Right lobe of liver (tissue), 6 donors: ENCODE measurements around the gene POFUT2. TPM values are rescaled to one million over a fixed set of nuclear protein-coding genes. Genes with fewer than 3 reads are reported as not detected.

ENCODE experiments used
- ATAC-seq, 4 donors: fragments of 200-7000 bp; cut with Tn5 transposase; one replicate each; pipeline ENCODE4 v1.9.1; 2020; ENCODE audit warnings: mild to moderate bottlenecking in 4 of 4, moderate library complexity in 4 of 4
- DNase-seq, 3 donors: peaks; one replicate each; pipeline ENCODE4 v3.0.0-alpha.2; 2020
- H3K27ac ChIP-seq, 3 donors: fragments of 200-600 bp; one replicate each; pipeline ENCODE4 v1.8.0; 2022
- H3K27me3 ChIP-seq, 2 donors: fragments of 200-600 bp; one replicate each; pipeline ENCODE4 v1.8.0; 2022
- H3K36me3 ChIP-seq, 4 donors: fragments of 200-600 bp; sonication (generic) in 1 of 4; one replicate each; pipeline versions ENCODE4 v1.5.1 to v1.8.0; 2017 to 2022; ENCODE audit warnings: control low read depth in 1 of 4
- H3K4me1 ChIP-seq, 4 donors: fragments of 200-600 bp; sonication (generic) in 1 of 4; one replicate each; pipeline versions ENCODE4 v1.5.1 to v1.8.0; 2017 to 2022; ENCODE audit warnings: control low read depth in 1 of 4
- H3K4me3 ChIP-seq, 3 donors: fragments of 200-600 bp; one replicate each; pipeline ENCODE4 v1.8.0; 2022
- H3K9me3 ChIP-seq, 4 donors: fragments of 200-600 bp; sonication (generic) in 1 of 4; one replicate each; pipeline versions ENCODE4 v1.5.1 to v1.8.0; 2017 to 2022; ENCODE audit warnings: control low read depth in 1 of 4
- POLR2A ChIP-seq: fragments of 450-650 bp; IDR thresholded peaks from one replicate; pipeline ENCODE4 v1.6.1; 2017; ENCODE audit warnings: antibody characterized with exemption, mild to moderate bottlenecking
- WGBS: methylation state at CpG from one replicate; pipeline ENCODE4 v1.1.6; 2018; ENCODE audit warnings: low coverage, low lambda C conversion rate; ENCODE audit not compliant: insufficient coverage; ENCODE audit errors: missing lambda C conversion rate; 5-methylcytosine and 5-hydroxymethylcytosine counted together
- intact Hi-C, 2 donors: fragments of 100-400 bp; cut with DNase I; formaldehyde crosslinking; loops; one replicate each; pipeline versions ENCODE4 v1.11.2 to v1.14.1; 2022
- total RNA-seq, 6 experiments: library from RNA; depleted of rRNA in 2 of 6; stranded (reverse); fragments of >200 nt in 2 of 6; fragmentation: NEBNext Ultra II Directional in 3 of 6; extraction: Animal tissue kit (Norgen Biotek cat#: 25700) in 3 of 6; gene quantifications; one replicate each; pipeline versions ENCODE4 v1.1.0 to v1.2.4, GENCODE V29; 2016 to 2023
- TF ChIP-seq, protein P1 (sequence below), 4 donors: fragments of 200-600 bp in 3 of 4; fragments of 450-650 bp in 1 of 4; IDR thresholded peaks; one replicate each; pipeline versions ENCODE4 v1.5.1 to v1.8.0; 2016 to 2022; ENCODE audit warnings: antibody characterized with exemption in 4 of 4, mild to moderate bottlenecking in 2 of 4
- donor health status: DM: no; HTN: yes; CAD: no.
- donor health status: DM: no; HTN: no; CAD: no.
- donor health status: DM: no; HTN: no; CAD: no.
- donor health status: DM: no; HTN: yes; CAD: no.
- donor health status: DM: no; HTN: yes; CAD: no.

POFUT2 gene
- total RNA-seq, 6 experiments from 2014 or later = 10.5 to 22.0 (median 13.7) TPM

DNA sequence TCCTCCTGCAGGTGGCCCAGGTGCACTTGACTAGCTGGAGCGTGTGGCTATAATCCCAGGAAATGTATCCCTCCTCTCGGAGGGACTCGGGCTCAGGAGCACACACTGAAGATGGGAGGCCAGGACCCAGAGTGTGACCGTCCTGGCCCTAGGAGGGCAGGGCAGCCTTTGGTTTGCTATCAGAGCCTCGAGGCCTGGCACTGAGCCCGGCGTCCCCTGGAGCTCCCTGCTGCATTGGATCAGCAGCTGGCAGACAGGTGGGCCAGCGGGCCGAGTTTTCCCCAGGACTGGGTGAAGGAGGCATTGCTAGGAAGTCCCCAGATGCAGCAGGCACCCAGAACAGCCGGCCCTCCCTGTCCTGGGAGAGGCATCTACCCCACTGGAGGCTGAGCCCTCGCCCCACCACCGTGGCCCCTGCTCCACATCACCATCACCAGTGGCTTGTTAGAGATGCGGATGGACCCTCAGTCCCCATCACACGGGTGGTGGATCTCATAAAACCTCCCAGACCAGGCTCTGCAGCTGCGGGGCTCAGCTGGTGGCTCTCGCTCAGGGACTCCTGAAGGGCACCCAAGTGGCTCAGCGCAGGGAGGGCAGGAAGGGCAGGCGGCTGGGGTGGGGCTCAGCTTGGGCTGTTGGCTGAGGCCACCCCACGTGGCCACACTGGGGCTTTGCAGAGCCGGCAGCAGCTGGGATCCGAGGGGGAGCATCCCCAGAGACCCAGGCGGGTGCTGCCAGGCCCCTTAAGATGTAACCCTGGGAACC, 32.7 kb upstream of the POFUT2 start:
- Histone ChIP-seq H3K27me3 (no peaks in the 10 kb centered on the region), H3K9me3 (no peaks in the 10 kb centered on the region), H3K27ac (peak overlapping the region; percentile 37 to 72 (median 49)), H3K36me3 (no peaks in the 10 kb centered on the region), H3K4me3 (no peak overlapping the region), H3K4me1 (peaks cover 0 to 6% (median 0%) of the 10 kb centered on the region in 4 donors)
- no peak for ATAC-seq
- intact Hi-C loops = no loop called here
- DNase-seq = peak; percentile 24 to 49 (median 42)
- WGBS = no CpG with 5 or more reads among the region's 22 CpGs
- TF ChIP-seq POLR2A = no peak
- TF ChIP-seq, protein P1, sequence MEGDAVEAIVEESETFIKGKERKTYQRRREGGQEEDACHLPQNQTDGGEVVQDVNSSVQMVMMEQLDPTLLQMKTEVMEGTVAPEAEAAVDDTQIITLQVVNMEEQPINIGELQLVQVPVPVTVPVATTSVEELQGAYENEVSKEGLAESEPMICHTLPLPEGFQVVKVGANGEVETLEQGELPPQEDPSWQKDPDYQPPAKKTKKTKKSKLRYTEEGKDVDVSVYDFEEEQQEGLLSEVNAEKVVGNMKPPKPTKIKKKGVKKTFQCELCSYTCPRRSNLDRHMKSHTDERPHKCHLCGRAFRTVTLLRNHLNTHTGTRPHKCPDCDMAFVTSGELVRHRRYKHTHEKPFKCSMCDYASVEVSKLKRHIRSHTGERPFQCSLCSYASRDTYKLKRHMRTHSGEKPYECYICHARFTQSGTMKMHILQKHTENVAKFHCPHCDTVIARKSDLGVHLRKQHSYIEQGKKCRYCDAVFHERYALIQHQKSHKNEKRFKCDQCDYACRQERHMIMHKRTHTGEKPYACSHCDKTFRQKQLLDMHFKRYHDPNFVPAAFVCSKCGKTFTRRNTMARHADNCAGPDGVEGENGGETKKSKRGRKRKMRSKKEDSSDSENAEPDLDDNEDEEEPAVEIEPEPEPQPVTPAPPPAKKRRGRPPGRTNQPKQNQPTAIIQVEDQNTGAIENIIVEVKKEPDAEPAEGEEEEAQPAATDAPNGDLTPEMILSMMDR (IDR thresholded peaks at IDR 0.05) = no peak

DNA sequence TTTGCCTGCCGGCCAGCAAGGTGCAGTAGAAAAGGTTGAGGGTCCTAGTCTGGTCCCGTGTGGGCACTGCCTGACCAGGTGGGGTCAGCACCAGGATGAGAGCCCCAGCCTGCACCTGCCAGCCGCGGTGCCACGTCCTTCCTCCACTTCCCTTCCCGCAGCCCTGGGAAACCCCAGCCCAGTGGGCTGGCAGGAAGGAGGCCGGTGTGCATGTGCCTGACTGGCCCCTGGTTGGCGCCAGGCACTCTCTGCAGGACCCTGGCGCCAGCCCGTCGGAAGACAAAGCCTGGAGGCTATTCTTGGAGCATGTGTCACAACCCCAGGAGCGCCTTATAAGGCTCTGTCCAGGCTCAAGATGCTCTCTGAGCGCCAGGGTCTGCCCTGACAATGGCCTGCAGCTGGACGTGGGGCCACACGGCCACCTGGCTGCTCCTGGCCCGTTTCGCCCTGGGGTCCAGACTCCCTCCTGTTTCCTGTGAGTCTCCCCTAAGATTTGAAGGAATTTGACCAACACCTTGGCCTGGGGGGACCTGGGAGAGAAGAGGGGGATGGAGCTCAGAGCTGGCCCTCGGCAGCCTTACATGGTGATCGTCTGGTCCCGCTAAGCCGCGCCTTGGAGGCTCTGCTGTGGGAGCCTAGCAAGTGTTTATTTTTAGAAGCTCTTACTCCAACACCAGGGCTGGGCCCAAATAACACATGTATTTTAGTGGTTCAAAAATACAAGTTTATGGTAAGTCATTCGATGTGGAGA, 31.9 kb upstream of the POFUT2 start:
- peak; percentile 46 to 63 (median 49) for DNase-seq
- ATAC-seq = peak; percentile 56 to 65 (median 58)
- H3K36me3 ChIP-seq = no peaks in the 10 kb centered on the region
- H3K4me1 ChIP-seq = peaks cover 0 to 6% (median 0%) of the 10 kb centered on the region in 4 donors
- no peaks in the 10 kb centered on the region for H3K27me3 ChIP-seq
- intact Hi-C loops = no loop called here
- H3K9me3 ChIP-seq = no peaks in the 10 kb centered on the region
- no peak overlapping the region for H3K4me3 ChIP-seq
- 84% methylated on average over 6 of the region's 23 CpGs for WGBS
- peak overlapping the region; percentile 49 to 72 (median 50) for H3K27ac ChIP-seq
- no peak for TF ChIP-seq POLR2A
- TF ChIP-seq, protein P1 (IDR thresholded peaks at IDR 0.05) = no peak

DNA sequence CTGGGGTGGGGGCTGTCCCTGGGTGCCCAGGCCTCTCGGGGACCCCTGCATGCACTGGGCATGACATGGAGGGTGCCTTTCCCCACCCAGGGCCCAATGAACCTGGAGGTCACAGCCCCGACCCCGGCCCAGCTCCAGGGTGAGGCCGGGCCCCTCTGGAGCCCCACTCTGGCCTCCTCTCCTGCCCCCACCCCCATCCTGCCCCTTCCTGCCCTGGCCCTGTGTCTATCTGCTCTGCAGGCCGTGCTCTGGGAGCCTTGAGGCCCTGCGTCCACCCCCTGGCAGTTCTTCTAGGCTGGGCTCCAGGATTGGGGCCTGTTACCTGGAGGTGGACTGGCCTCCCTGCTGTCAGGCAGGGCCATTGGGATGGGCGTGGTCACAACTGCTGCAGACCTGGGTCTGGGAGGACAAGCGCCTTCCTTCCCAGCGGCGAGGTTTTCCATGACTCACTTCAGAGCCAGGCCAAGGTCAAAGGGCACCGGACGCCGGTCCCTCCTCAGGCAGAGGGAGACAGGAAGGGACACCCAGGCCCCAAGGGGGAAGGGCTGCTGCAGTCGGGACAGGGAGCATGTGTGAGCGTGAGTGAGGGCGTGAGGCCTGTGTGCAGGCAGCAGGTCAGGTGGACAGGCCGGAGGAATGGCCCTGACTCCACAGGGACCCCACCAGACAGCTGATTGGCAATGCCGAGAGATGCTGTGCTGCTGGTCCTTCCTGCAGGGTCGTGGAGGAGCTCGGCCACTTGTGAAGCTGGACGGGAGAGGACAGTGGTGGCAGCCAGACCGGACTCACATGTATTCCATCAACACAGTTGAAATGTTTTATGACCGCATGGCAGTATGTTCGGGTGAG, 31.1 kb upstream of the POFUT2 start:
- no peaks in the 10 kb centered on the region for H3K9me3 ChIP-seq
- no peaks in the 10 kb centered on the region for H3K27me3 ChIP-seq
- DNase-seq (peak; percentile 79 to 89 (median 81)), ATAC-seq (peak; percentile 76 to 86 (median 82))
- no peak overlapping the region for H3K4me3 ChIP-seq
- intact Hi-C loops = no loop called here
- 26% methylated on average over 7 of the region's 24 CpGs for WGBS
- TF ChIP-seq POLR2A = peak; percentile 20
- TF ChIP-seq, protein P1 (IDR thresholded peaks at IDR 0.05) = no peak
- no peaks in the 10 kb centered on the region for H3K36me3 ChIP-seq
- peaks cover 0 to 6% (median 0%) of the 10 kb centered on the region in 4 donors for H3K4me1 ChIP-seq
- H3K27ac ChIP-seq = peak overlapping the region; percentile 49 to 72 (median 50)

DNA sequence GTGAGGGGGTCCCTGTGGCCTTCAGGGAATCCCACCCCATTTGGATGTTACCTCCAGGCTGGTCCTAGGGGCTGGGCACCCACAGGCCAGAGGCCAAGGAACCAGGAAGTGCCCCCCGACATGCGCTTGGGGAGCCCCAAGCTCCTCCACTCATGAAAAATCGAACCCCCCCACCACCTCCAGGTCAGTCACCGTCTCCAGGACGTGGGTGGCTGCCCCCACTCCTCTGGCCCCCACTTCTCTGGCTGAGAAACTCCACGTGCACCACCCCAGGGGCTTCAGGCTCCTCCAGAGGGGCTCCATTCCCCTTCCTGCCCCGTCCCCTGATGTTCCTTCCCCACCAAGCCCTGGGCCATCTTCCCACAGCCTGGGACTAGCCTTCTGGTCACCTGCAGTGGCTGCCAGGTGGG, 30.5 kb upstream of the POFUT2 start:
- no CpG with 5 or more reads among the region's 7 CpGs for WGBS
- Histone ChIP-seq H3K36me3 (no peaks in the 10 kb centered on the region), H3K4me3 (no peak overlapping the region), H3K27ac (peak overlapping the region in 1 of 3 donors; percentile 15), H3K27me3 (no peaks in the 10 kb centered on the region), H3K4me1 (peaks cover 0 to 6% (median 0%) of the 10 kb centered on the region in 4 donors), H3K9me3 (no peaks in the 10 kb centered on the region)
- intact Hi-C loops = no loop called here
- no peak for ATAC-seq
- DNase-seq = peak in 1 of 3 donors; percentile 49
- TF ChIP-seq POLR2A = no peak
- TF ChIP-seq, protein P1 (IDR thresholded peaks at IDR 0.05) = no peak
